HEK293 (cell line): ENCODE data around the gene ERBB4.

Source experiments
- CTCF ChIP-seq: fragments of 450-650 bp; formaldehyde crosslinking; IDR thresholded peaks from 2 replicates; pipeline ENCODE4 v1.5.1; 2016; ENCODE audit warnings: missing biosample characterization, missing genetic modification characterization
- HOXA7 ChIP-seq: sonication (generic); formaldehyde crosslinking; IDR thresholded peaks from 2 replicates; pipeline ENCODE4 v1.8.1; 2022; ENCODE audit warnings: missing genetic modification reagents, borderline replicate concordance
- PBX3 ChIP-seq: sonication (generic); formaldehyde crosslinking; IDR thresholded peaks from 2 replicates; pipeline ENCODE4 v1.8.1; 2022; ENCODE audit warnings: mild to moderate bottlenecking, moderate library complexity, missing genetic modification reagents
- PRDM10 ChIP-seq: fragments of 450-650 bp; formaldehyde crosslinking; IDR thresholded peaks from 2 replicates; pipeline ENCODE4 v1.5.1; 2016; ENCODE audit warnings: missing biosample characterization, missing genetic modification characterization
- ZNF239 ChIP-seq: fragments of 450-650 bp; formaldehyde crosslinking; IDR thresholded peaks from 2 replicates; pipeline ENCODE4 v1.5.1; 2016; ENCODE audit warnings: missing biosample characterization, missing genetic modification characterization
- ZNF280D ChIP-seq: fragments of 450-650 bp; formaldehyde crosslinking; IDR thresholded peaks from 2 replicates; pipeline ENCODE4 v1.5.1; 2016; ENCODE audit warnings: missing biosample characterization, missing genetic modification characterization
- ZNF350 ChIP-seq: fragments of 450-650 bp; formaldehyde crosslinking; IDR thresholded peaks from 2 replicates; pipeline ENCODE4 v1.5.0; 2017; ENCODE audit warnings: missing biosample characterization, mild to moderate bottlenecking, missing genetic modification characterization
- ZNF510 ChIP-seq: fragments of 450-650 bp; formaldehyde crosslinking; IDR thresholded peaks from 2 replicates; pipeline ENCODE4 v1.5.1; 2018; ENCODE audit warnings: mild to moderate bottlenecking, missing genetic modification characterization, missing biosample characterization; ENCODE audit not compliant: insufficient replicate concordance

DNA sequence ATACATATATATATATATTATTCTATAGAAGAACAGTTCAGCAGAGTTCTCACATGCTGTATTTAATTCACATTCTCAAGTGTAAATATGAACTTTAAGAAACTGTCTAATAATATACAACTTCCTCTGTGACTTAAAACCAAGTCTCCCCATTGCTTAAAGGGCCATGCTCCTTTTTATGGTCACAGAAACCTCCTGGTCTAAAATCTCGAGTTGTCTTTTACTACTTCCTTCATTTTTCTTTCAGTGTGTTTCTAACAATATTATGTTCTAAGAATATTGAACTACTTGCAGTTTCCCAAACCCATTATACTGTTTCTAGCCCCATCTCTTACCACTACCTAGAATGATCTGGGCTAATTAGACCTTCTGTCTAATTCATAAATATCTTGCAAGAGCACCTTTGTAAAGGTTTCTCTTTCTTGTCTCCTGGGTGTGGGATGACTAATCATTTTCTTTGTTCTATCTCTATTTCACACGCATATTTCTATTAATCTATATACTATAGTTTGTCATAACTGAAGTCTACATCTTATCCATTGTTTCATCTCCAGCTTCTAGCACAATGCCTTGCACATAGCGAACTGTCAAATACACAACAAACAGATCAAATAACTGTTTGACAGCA, 48.8 kb downstream of the ERBB4 start:
- TF ChIP-seq CTCF, result no peak
- no peak for TF ChIP-seq ZNF239 (tag by site-specific recombination)
- TF ChIP-seq PRDM10 (tag by site-specific recombination), result no peak
- no peak for TF ChIP-seq PBX3 (CRISPR knock-in tag)
- no peak for TF ChIP-seq ZNF510 (tag by site-specific recombination)
- no peak for TF ChIP-seq HOXA7
- no peak for TF ChIP-seq ZNF280D
- TF ChIP-seq ZNF350 (tag by site-specific recombination), result no peak
